SW480 (cell line): ENCODE results near the gene FBLN2.
"Not testable (repeated sequence)": the region's sequence is repeated elsewhere in the genome, so short reads cannot be mapped to it uniquely, and the experiment has no call there.

ENCODE experiments used
- DNase-seq: peaks from one replicate; pipeline ENCODE4 v3.0.0-alpha.2; 2016; ENCODE audit warnings: low spot score

Gene FBLN2

GRCh38 chr3:13548696-13549622 is at the start of gene FBLN2:
Gene FBLN2, plus strand, starts transcription at chr3:13549125. Its CDS starts 21,231 bp downstream, at chr3:13570356.
- no peak for DNase-seq

GRCh38 chr3:13499246-13499645 is 49.7 kb upstream of the FBLN2 start:
- not testable (repeated sequence) for DNase-seq

- no peak for DNase-seq
Measured at GRCh38 chr3:13500133-13500885, 48.6 kb upstream of the FBLN2 start.

GRCh38 chr3:13501056-13501455 is 47.9 kb upstream of the FBLN2 start:
- DNase-seq: no peak

GRCh38 chr3:13501521-13501920 is 47.4 kb upstream of the FBLN2 start:
- DNase-seq: no peak

GRCh38 chr3:13501958-13502790 is 46.8 kb upstream of the FBLN2 start:
- no peak for DNase-seq

- DNase-seq: no peak
Measured at GRCh38 chr3:13502791-13503060, 46.2 kb upstream of the FBLN2 start.

- no peak for DNase-seq
Measured at GRCh38 chr3:13504161-13504831, 44.6 kb upstream of the FBLN2 start.

GRCh38 chr3:13505147-13506130 is 43.5 kb upstream of the FBLN2 start:
- no peak for DNase-seq

GRCh38 chr3:13506239-13506638 is 42.7 kb upstream of the FBLN2 start:
- no peak for DNase-seq

- DNase-seq: no peak
Measured at GRCh38 chr3:13506680-13507079, 42.2 kb upstream of the FBLN2 start.

- DNase-seq: no peak
Measured at GRCh38 chr3:13507247-13507569, 41.7 kb upstream of the FBLN2 start.

- no peak for DNase-seq
Measured at GRCh38 chr3:13507570-13508339, 41.2 kb upstream of the FBLN2 start.

GRCh38 chr3:13508496-13508895 is 40.4 kb upstream of the FBLN2 start:
- no peak for DNase-seq

GRCh38 chr3:13509059-13509815 is 39.7 kb upstream of the FBLN2 start:
- no peak for DNase-seq

- no peak for DNase-seq
Measured at GRCh38 chr3:13509816-13510192, 39.1 kb upstream of the FBLN2 start.

GRCh38 chr3:13512451-13512850 is 36.5 kb upstream of the FBLN2 start:
- DNase-seq: no peak

GRCh38 chr3:13513051-13513912 is 35.6 kb upstream of the FBLN2 start:
- no peak for DNase-seq
